ENCODE data around the gene SNU13. TPM values are rescaled to one million over a fixed set of nuclear protein-coding genes. Genes with fewer than 3 reads are reported as not detected.

SNU13 gene
- total RNA-seq, 1 donor from 2014 or later: 143 TPM

DNA sequence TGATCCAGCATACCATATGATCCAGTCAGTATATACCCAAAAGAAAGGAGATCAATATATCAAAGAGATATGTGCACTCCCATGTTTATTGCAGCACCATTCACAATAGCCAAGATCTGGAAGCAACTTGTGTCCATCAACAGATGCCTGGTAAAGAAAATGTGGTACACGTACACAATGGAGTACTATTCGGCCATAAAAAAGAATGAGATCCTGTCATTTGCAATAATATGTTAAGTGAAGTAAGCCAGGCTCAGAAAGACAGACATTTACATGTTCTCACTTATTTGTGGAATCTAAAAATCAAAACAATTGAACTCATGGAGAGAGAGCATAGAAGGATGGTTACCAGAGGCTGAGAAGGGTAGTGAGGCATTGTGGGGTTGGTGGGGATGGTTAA lies 27.0 kb downstream of the SNU13 start:
- no peak overlapping the region for H3K27ac Mint-ChIP-seq

DNA sequence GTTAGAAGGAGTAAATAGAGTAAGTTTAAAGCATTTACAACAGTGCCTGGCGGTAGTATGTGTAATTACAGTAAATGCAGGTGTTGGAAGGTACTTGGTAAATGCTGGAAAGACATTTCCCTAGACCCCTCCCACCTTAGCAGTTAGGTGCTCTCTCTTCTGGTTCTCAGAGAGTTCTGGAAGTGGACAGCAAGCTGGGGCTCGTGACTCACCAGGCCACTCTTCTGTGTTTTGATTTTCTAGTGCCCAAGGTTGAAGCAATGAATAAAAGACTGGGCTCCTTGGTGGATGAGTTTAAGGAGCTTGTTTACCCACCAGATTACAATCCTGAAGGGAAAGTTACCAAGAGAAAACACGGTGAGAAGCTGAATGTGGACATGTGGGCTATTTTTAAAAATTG lies 27.6 kb downstream of the SNU13 start:
- Histone ChIP-seq H3K4me2 (no peak overlapping the region), H3K4me3 (no peak overlapping the region), H3K9me3 (ENCODE audit: low read depth) (no peaks in the 10 kb centered on the region), H3K4me1 (no peaks in the 10 kb centered on the region), H3K79me2 (ENCODE audit: low read depth) (no peaks in the 10 kb centered on the region), H3K27ac (no peak overlapping the region), H4K20me1 (ENCODE audit: low read depth) (no peaks in the 10 kb centered on the region), H3F3A (ENCODE audit: low read depth) (peaks cover 63% of the 10 kb centered on the region), H2AFZ (replicated peaks) (no peak overlapping the region), H3K36me3 (peaks cover 23% of the 10 kb centered on the region), H3K9ac (no peak overlapping the region), H3K27me3 (no peaks in the 10 kb centered on the region)
- no peak overlapping the region for H3K27ac Mint-ChIP-seq
- TF ChIP-seq, protein P1, sequence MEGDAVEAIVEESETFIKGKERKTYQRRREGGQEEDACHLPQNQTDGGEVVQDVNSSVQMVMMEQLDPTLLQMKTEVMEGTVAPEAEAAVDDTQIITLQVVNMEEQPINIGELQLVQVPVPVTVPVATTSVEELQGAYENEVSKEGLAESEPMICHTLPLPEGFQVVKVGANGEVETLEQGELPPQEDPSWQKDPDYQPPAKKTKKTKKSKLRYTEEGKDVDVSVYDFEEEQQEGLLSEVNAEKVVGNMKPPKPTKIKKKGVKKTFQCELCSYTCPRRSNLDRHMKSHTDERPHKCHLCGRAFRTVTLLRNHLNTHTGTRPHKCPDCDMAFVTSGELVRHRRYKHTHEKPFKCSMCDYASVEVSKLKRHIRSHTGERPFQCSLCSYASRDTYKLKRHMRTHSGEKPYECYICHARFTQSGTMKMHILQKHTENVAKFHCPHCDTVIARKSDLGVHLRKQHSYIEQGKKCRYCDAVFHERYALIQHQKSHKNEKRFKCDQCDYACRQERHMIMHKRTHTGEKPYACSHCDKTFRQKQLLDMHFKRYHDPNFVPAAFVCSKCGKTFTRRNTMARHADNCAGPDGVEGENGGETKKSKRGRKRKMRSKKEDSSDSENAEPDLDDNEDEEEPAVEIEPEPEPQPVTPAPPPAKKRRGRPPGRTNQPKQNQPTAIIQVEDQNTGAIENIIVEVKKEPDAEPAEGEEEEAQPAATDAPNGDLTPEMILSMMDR (IDR thresholded peaks at IDR 0.05): no peak
- TF ChIP-seq EZH2 (IDR thresholded peaks at IDR 0.05): no peak
- TF ChIP-seq EZH2phosphoT487 (IDR thresholded peaks at IDR 0.05): no peak
- no peaks in the 10 kb centered on the region for H3K9me3 Mint-ChIP-seq
- peaks cover 29% of the 10 kb centered on the region for H3K36me3 Mint-ChIP-seq
- H3K27me3 Mint-ChIP-seq (ENCODE audit: insufficient read depth, low read depth): peaks cover 2% of the 10 kb centered on the region
- no peak for DNase-seq (ENCODE audit: low spot score)
- H3K4me3 Mint-ChIP-seq: no peak overlapping the region
- H3K4me1 Mint-ChIP-seq: no peaks in the 10 kb centered on the region

More for the DNA sequence above, 27.0 kb downstream of the SNU13 start:
- Histone ChIP-seq H4K20me1 (ENCODE audit: low read depth) (no peaks in the 10 kb centered on the region), H3K79me2 (ENCODE audit: low read depth) (no peaks in the 10 kb centered on the region), H3K36me3 (peaks cover 21% of the 10 kb centered on the region), H3K4me2 (no peak overlapping the region), H3K9ac (no peak overlapping the region), H3F3A (ENCODE audit: low read depth) (peaks cover 63% of the 10 kb centered on the region), H3K27me3 (no peaks in the 10 kb centered on the region), H3K9me3 (ENCODE audit: low read depth) (no peaks in the 10 kb centered on the region), H3K4me3 (no peak overlapping the region), H2AFZ (replicated peaks) (no peak overlapping the region), H3K27ac (no peak overlapping the region), H3K4me1 (no peaks in the 10 kb centered on the region)
- Mint-ChIP-seq H3K36me3 (peaks cover 29% of the 10 kb centered on the region), H3K9me3 (no peaks in the 10 kb centered on the region), H3K27me3 (ENCODE audit: insufficient read depth, low read depth) (peaks cover 2% of the 10 kb centered on the region), H3K4me1 (peaks cover under 1% of the 10 kb centered on the region), H3K4me3 (no peak overlapping the region)
- no peak for DNase-seq (ENCODE audit: low spot score)
- TF ChIP-seq EZH2 (IDR thresholded peaks at IDR 0.05): no peak
- TF ChIP-seq EZH2phosphoT487 (IDR thresholded peaks at IDR 0.05): no peak
- TF ChIP-seq, protein P1 (IDR thresholded peaks at IDR 0.05): no peak

DNA sequence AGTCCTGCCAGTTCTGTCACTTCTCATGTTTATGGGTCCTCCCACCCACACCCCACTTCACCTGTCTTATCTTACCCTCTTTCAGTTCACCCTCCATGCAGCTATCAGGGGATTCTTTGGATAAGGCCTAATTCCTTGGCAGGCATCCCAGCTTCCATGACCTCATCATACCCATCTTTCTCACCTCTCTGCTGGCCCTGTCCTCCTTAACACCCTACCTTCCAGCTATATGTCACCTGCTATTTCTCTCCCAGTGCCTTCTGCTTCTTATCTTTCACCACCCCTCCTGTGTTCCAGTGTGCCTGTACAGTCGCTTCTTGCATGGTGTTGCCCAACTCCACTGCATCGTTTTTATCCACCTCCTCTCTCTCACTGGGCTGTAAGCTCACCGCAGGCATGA lies 28.3 kb downstream of the SNU13 start:
- Mint-ChIP-seq H3K9me3 (no peaks in the 10 kb centered on the region), H3K36me3 (peaks cover 29% of the 10 kb centered on the region), H3K27ac (no peak overlapping the region), H3K27me3 (ENCODE audit: insufficient read depth, low read depth) (peaks cover 2% of the 10 kb centered on the region), H3K4me3 (no peak overlapping the region), H3K4me1 (no peaks in the 10 kb centered on the region)
- H3K4me2 ChIP-seq: no peak overlapping the region
- H2AFZ ChIP-seq (replicated peaks): no peak overlapping the region
- no peaks in the 10 kb centered on the region for H3K4me1 ChIP-seq
- no peaks in the 10 kb centered on the region for H4K20me1 ChIP-seq (ENCODE audit: low read depth)
- no peak overlapping the region for H3K27ac ChIP-seq
- peaks cover 23% of the 10 kb centered on the region for H3K36me3 ChIP-seq
- DNase-seq (ENCODE audit: low spot score): no peak
- TF ChIP-seq EZH2phosphoT487 (IDR thresholded peaks at IDR 0.05) (no peak), EZH2 (IDR thresholded peaks at IDR 0.05) (no peak)
- TF ChIP-seq, protein P1 (IDR thresholded peaks at IDR 0.05): no peak
- H3K79me2 ChIP-seq (ENCODE audit: low read depth): no peaks in the 10 kb centered on the region
- no peaks in the 10 kb centered on the region for H3K27me3 ChIP-seq
- H3K9ac ChIP-seq: no peak overlapping the region
- H3K4me3 ChIP-seq: no peak overlapping the region
- H3K9me3 ChIP-seq (ENCODE audit: low read depth): no peaks in the 10 kb centered on the region
- peaks cover 61% of the 10 kb centered on the region for H3F3A ChIP-seq (ENCODE audit: low read depth)

All from neural progenitor cell (in vitro differentiated cells).